IPS-11a (cell line): ENCODE data around the gene ASMTL.
"Not testable (repeated sequence)": the region's sequence is repeated elsewhere in the genome, so short reads cannot be mapped to it uniquely, and the experiment has no call there.

Experiments used
- H3K4me3 ChIP-seq: one replicate; pipeline ENCODE4 v1.5.1; 2013; ENCODE audit warnings: low read depth, low read length, control low read depth

Gene ASMTL

GRCh38 chrX:1453951-1454785 lies 1.5 kb upstream of the ASMTL start:
- no peak overlapping the region for H3K4me3 ChIP-seq

GRCh38 chrX:1453395-1453783 lies 680 bp upstream of the ASMTL start:
- peak overlapping the region; percentile 47 for H3K4me3 ChIP-seq

- H3K4me3 ChIP-seq: peak overlapping the region; percentile 81
Measured at GRCh38 chrX:1451661-1452515, 821 bp downstream of the ASMTL start.

GRCh38 chrX:1451251-1451660 lies 1.5 kb downstream of the ASMTL start:
- H3K4me3 ChIP-seq: peak overlapping the region; percentile 81

- no peak overlapping the region for H3K4me3 ChIP-seq
Measured at GRCh38 chrX:1450361-1451161, 2.1 kb downstream of the ASMTL start.

GRCh38 chrX:1449823-1450149 lies 2.9 kb downstream of the ASMTL start:
- no peak overlapping the region for H3K4me3 ChIP-seq

GRCh38 chrX:1449036-1449822 lies 3.5 kb downstream of the ASMTL start:
- no peak overlapping the region for H3K4me3 ChIP-seq

GRCh38 chrX:1448573-1449001 lies 4.1 kb downstream of the ASMTL start:
- H3K4me3 ChIP-seq: not testable (repeated sequence)

GRCh38 chrX:1447969-1448572 lies 4.6 kb downstream of the ASMTL start:
- not testable (repeated sequence) for H3K4me3 ChIP-seq

GRCh38 chrX:1446984-1447968 lies 5.4 kb downstream of the ASMTL start:
- not testable (repeated sequence) for H3K4me3 ChIP-seq

- H3K4me3 ChIP-seq: no peak overlapping the region
Measured at GRCh38 chrX:1444561-1445500, 7.9 kb downstream of the ASMTL start.

GRCh38 chrX:1443496-1444075 lies 9.1 kb downstream of the ASMTL start:
- H3K4me3 ChIP-seq: no peak overlapping the region

GRCh38 chrX:1442724-1443367 lies 9.9 kb downstream of the ASMTL start:
- H3K4me3 ChIP-seq: no peak overlapping the region

- H3K4me3 ChIP-seq: no peak overlapping the region
Measured at GRCh38 chrX:1442016-1442665, 10.6 kb downstream of the ASMTL start.

GRCh38 chrX:1440506-1440905 lies 12.2 kb downstream of the ASMTL start:
- no peak overlapping the region for H3K4me3 ChIP-seq

- H3K4me3 ChIP-seq: no peak overlapping the region
Measured at GRCh38 chrX:1435241-1435895, 17.3 kb downstream of the ASMTL start.
